H1 (cell line): Measurements from ENCODE around the gene TRAPPC12. TPM values are rescaled to one million over a fixed set of nuclear protein-coding genes. Genes with fewer than 3 reads are reported as not detected.

Experiments used
- CTCF ChIA-PET: fragments of 300-600 bp; sonication (Branson Sonifier 250); formaldehyde crosslinking; loops from one replicate; lab custom pipeline; 2021; ENCODE audit not compliant: partially characterized antibody; lab: Charles Lee
- POLR2A ChIA-PET: fragments of 300-600 bp; sonication (Branson Sonifier 250); formaldehyde crosslinking; loops from one replicate; lab custom pipeline; 2021; ENCODE audit warnings: inconsistent platforms; ENCODE audit not compliant: partially characterized antibody; lab: Charles Lee
- DNase-seq, 2 experiments: peaks; one replicate each; pipeline versions ENCODE4 v3.0.0 to v3.0.0-alpha.2; 2010 to 2022; ENCODE audit warnings: low spot score in 2 of 2, low read depth in 1 of 2, mixed read lengths in 1 of 2
- FAIRE-seq: peaks from 2 replicates; lab custom pipeline; 2011; peaks lifted over from hg19 to GRCh38; lab: Jason Lieb, UNC
- H2AFZ ChIP-seq: 2 replicates; pipeline ENCODE4 v1.8.1; 2012; ENCODE audit warnings: low read length, inconsistent platforms
- H2AK5ac ChIP-seq: 2 replicates; pipeline ENCODE4 v1.6.1; 2013; ENCODE audit warnings: low read depth, low read length
- H2BK120ac ChIP-seq: replicated peaks from 2 replicates; pipeline ENCODE3; 2013; ENCODE audit warnings: low read depth, low read length, inconsistent platforms
- H2BK12ac ChIP-seq: 2 replicates; pipeline ENCODE4 v1.6.1; 2013; ENCODE audit warnings: low read depth, low read length
- H2BK15ac ChIP-seq: 2 replicates; pipeline ENCODE4 v1.6.1; 2013; ENCODE audit warnings: low read length
- H2BK20ac ChIP-seq: 2 replicates; pipeline ENCODE4 v1.6.1; 2013; ENCODE audit warnings: low read length
- H2BK5ac ChIP-seq: 2 replicates; pipeline ENCODE4 v1.6.1; 2013; ENCODE audit warnings: low read depth, low read length
- H3K14ac ChIP-seq: 2 replicates; pipeline ENCODE4 v1.6.1; 2013; ENCODE audit warnings: inconsistent platforms; ENCODE audit not compliant: insufficient read length
- H3K18ac ChIP-seq: 2 replicates; pipeline ENCODE4 v1.6.1; 2013; ENCODE audit warnings: low read length; ENCODE audit errors: extremely low read depth
- H3K23ac ChIP-seq: 2 replicates; pipeline ENCODE4 v1.6.1; 2013; ENCODE audit warnings: inconsistent platforms; ENCODE audit not compliant: insufficient read length
- H3K23me2 ChIP-seq: 2 replicates; pipeline ENCODE4 v1.6.1; 2013; ENCODE audit warnings: low read depth, low read length
- H3K27ac ChIP-seq: 2 replicates; pipeline ENCODE4 v1.6.1; 2011; ENCODE audit warnings: low read depth, low read length, inconsistent platforms
- H3K27me3 ChIP-seq, 4 experiments: replicated peaks in 1 of 4; 1 replicate in 1 of 4; 2 replicates in 3 of 4; pipeline versions ENCODE4 v1.6.1 to v1.8.1; 2011 to 2013; ENCODE audit warnings: low read length in 3 of 4, mild to moderate bottlenecking in 3 of 4, inconsistent platforms in 2 of 4, mixed read lengths in 2 of 4, moderate library complexity in 1 of 4; ENCODE audit not compliant: control insufficient read depth in 3 of 4, insufficient read depth in 3 of 4; ENCODE audit errors: extremely low read depth in 1 of 4
- H3K36me3 ChIP-seq, 4 experiments: 2 replicates each; pipeline versions ENCODE4 v1.6.1 to v1.8.1; 2011 to 2013; ENCODE audit warnings: mild to moderate bottlenecking in 4 of 4, low read length in 3 of 4, moderate library complexity in 2 of 4, control low read depth in 1 of 4, inconsistent platforms in 1 of 4; ENCODE audit not compliant: insufficient read depth in 4 of 4, control insufficient read depth in 2 of 4
- H3K4ac ChIP-seq: replicated peaks from 2 replicates; pipeline ENCODE3; 2013; ENCODE audit warnings: low read length, low read depth, mixed read lengths, inconsistent platforms; ENCODE audit not compliant: insufficient read length
- H3K4me1 ChIP-seq, 4 experiments: replicated peaks in 1 of 4; 1 replicate in 1 of 4; 2 replicates in 3 of 4; pipeline versions ENCODE4 v1.6.1 to v1.8.1; 2011 to 2013; ENCODE audit warnings: low read length in 3 of 4, inconsistent platforms in 2 of 4, mixed read lengths in 1 of 4; ENCODE audit not compliant: insufficient read depth in 4 of 4, control insufficient read depth in 3 of 4
- H3K4me2 ChIP-seq, 2 experiments: 2 replicates each; pipeline versions ENCODE4 v1.6.1 to v1.8.1; 2011 to 2013; ENCODE audit warnings: low read depth in 2 of 2, low read length in 2 of 2, control low read depth in 1 of 2, inconsistent platforms in 1 of 2, mild to moderate bottlenecking in 1 of 2; ENCODE audit not compliant: insufficient read depth in 1 of 2
- H3K4me3 ChIP-seq, 4 experiments: fragments of 200-600, 300-600 bp in 1 of 4; sonication (generic), shearing (Covaris generic), sonication (Bioruptor Twin) in 1 of 4; 2 replicates each; pipeline versions ENCODE4 v1.5.1 to v1.8.1; 2011 to 2016; ENCODE audit warnings: low read length in 4 of 4, low read depth in 3 of 4, control low read depth in 2 of 4, inconsistent platforms in 2 of 4, mild to moderate bottlenecking in 2 of 4, mixed read lengths in 1 of 4, moderate library complexity in 1 of 4; ENCODE audit not compliant: insufficient read depth in 2 of 4; ENCODE audit errors: extremely low read depth in 1 of 4
- H3K56ac ChIP-seq: replicated peaks from 2 replicates; pipeline ENCODE3; 2013; ENCODE audit warnings: low read depth, mild to moderate bottlenecking, mixed read lengths, low read length, inconsistent platforms; ENCODE audit not compliant: insufficient read length
- H3K79me1 ChIP-seq: 2 replicates; pipeline ENCODE4 v1.6.1; 2013; ENCODE audit warnings: low read depth, low read length, control low read depth
- H3K79me2 ChIP-seq, 2 experiments: 2 replicates each; pipeline versions ENCODE4 v1.6.1 to v1.8.1; 2012 to 2013; ENCODE audit warnings: low read length in 2 of 2, mild to moderate bottlenecking in 2 of 2, inconsistent platforms in 1 of 2; ENCODE audit not compliant: insufficient read depth in 2 of 2, control insufficient read depth in 1 of 2
- H3K9ac ChIP-seq, 4 experiments: replicated peaks in 1 of 4; 1 replicate in 1 of 4; 2 replicates in 3 of 4; pipeline versions ENCODE4 v1.6.1 to v1.8.1; 2011 to 2013; ENCODE audit warnings: low read depth in 3 of 4, low read length in 3 of 4, control low read depth in 2 of 4, mild to moderate bottlenecking in 2 of 4, moderate library complexity in 2 of 4, inconsistent platforms in 1 of 4; ENCODE audit errors: extremely low read depth in 1 of 4
- H3K9me3 ChIP-seq, 2 experiments: 2 replicates each; pipeline versions ENCODE4 v1.6.1 to v1.8.1; 2012 to 2013; ENCODE audit warnings: mild to moderate bottlenecking in 2 of 2, moderate library complexity in 2 of 2, control low read depth in 1 of 2, inconsistent platforms in 1 of 2, low read depth in 1 of 2, low read length in 1 of 2, mixed read lengths in 1 of 2; ENCODE audit not compliant: insufficient read depth in 2 of 2
- H4K20me1 ChIP-seq, 2 experiments: replicated peaks in 1 of 2; 2 replicates each; pipeline versions ENCODE3 to v1.8.1; 2011 to 2013; ENCODE audit warnings: inconsistent platforms in 2 of 2, low read length in 2 of 2, mild to moderate bottlenecking in 1 of 2; ENCODE audit not compliant: insufficient read depth in 2 of 2, control insufficient read depth in 1 of 2
- H4K5ac ChIP-seq: 2 replicates; pipeline ENCODE4 v1.6.1; 2013; ENCODE audit warnings: low read length, low read depth, mixed read lengths, inconsistent platforms; ENCODE audit not compliant: insufficient read length
- H4K8ac ChIP-seq: 2 replicates; pipeline ENCODE4 v1.8.0; 2013; ENCODE audit warnings: mild to moderate bottlenecking, moderate library complexity, low read length, inconsistent platforms; ENCODE audit not compliant: insufficient read depth; ENCODE audit errors: extremely low read depth
- H4K91ac ChIP-seq: replicated peaks from 2 replicates; pipeline ENCODE3; 2013; ENCODE audit warnings: low read length, mixed read lengths, inconsistent platforms; ENCODE audit not compliant: insufficient read length
- CEBPB ChIP-seq: IDR thresholded peaks from 2 replicates; pipeline ENCODE4 v1.6.1; 2012; ENCODE audit warnings: low read depth, low read length
- RAD21 ChIP-seq, 2 experiments: IDR thresholded peaks in 1 of 2; conservative IDR thresholded peaks in 1 of 2; 2 replicates each; pipeline ENCODE4 v1.6.1; 2011; ENCODE audit warnings: low read depth in 2 of 2, low read length in 2 of 2, improper control_type of control experiment in 1 of 2, inconsistent platforms in 1 of 2, mild to moderate bottlenecking in 1 of 2, moderate library complexity in 1 of 2
- WGBS, 2 experiments: shearing (Covaris generic) in 1 of 2; methylation state at CpG; one replicate each; pipeline versions ENCODE4 v1.1.6 to v1.1.7; 2013 to 2015; ENCODE audit warnings: low lambda C conversion rate in 2 of 2, mixed read lengths in 2 of 2, inconsistent platforms in 1 of 2, low coverage in 1 of 2, missing lambda C conversion rate in 1 of 2; ENCODE audit not compliant: insufficient replicate concordance in 2 of 2, insufficient coverage in 1 of 2, insufficient read length in 1 of 2; ENCODE audit errors: extremely low coverage in 1 of 2, missing lambda C conversion rate in 1 of 2; 5-methylcytosine and 5-hydroxymethylcytosine counted together
- polyA plus RNA-seq, 7 experiments: library from polyadenylated mRNA; depleted of rRNA in 3 of 7; stranded (reverse) in 5 of 7; unstranded in 2 of 7; fragments of >200 nt in 5 of 7; fragments of 200-250 nt in 2 of 7; gene quantifications; 1 replicate in 5 of 7; 2 replicates in 1 of 7; 4 replicates in 1 of 7; pipeline versions ENCODE4 v1.2.1 to v1.2.3, GENCODE V29; 2011 to 2013; ENCODE audit warnings: missing spikeins in 2 of 7, mixed read lengths in 2 of 7
- total RNA-seq: library from RNA; stranded (reverse); fragmentation: NEBNext Ultra II Directional; extraction: Animal tissue kit (Norgen Biotek cat#: 25700); gene quantifications from 2 replicates; pipeline ENCODE4 v1.2.1, GENCODE V29; 2021
- TF ChIP-seq, protein P1 (sequence below): IDR thresholded peaks from 2 replicates; pipeline ENCODE4 v1.6.1; 2011; ENCODE audit warnings: low read length, improper control_type of control experiment
- TF ChIP-seq, protein P2 (sequence below), 3 experiments: IDR thresholded peaks; 1 replicate in 2 of 3; 2 replicates in 1 of 3; pipeline versions ENCODE4 v1.5.1 to v1.6.1; 2011; ENCODE audit warnings: low read length in 3 of 3, mild to moderate bottlenecking in 3 of 3, inconsistent platforms in 2 of 3, low read depth in 1 of 3, moderate library complexity in 1 of 3; ENCODE audit not compliant: insufficient read depth in 1 of 3; ENCODE audit errors: control extremely low read depth in 1 of 3

Gene TRAPPC12
- total and polyA plus RNA-seq, 2 of the 8 experiments (the other 6 are each of a cell fraction or from before 2014, with no cell fraction given): 35.0 to 67.3 TPM

DNA sequence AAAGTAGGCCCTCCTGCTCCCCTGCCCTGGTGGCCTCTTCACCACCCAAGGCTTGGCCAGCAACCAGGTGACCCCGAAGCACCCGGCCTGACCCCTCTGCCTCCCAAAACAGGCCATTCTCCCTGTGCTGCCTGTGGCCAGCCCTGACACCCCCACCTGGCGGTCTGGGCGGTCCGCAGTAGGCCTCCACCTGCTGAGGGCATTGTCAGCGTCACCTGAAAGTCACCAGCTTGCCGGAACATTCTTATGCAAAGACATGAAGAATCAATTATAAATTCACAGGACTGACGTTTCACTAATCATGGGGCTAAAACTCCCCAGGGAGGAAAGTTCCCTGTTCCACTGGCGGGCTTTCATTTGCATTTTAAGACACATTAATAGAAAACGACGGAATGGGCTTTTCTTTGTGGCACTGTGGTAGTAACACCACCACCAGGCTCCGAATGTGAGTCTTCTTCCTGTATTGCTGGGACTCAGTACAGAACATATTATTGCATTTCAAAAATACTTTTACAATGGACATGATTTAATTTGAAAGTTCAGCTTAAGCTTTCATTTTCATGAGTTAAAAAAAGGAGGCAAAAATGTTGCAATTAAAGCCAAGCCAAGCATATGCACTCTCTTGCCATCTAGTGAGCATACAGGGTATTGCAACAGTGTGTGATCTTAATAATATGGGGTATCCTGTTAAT lies 82.5 kb downstream of the TRAPPC12 start:
- Histone ChIP-seq H2AK5ac (no peak overlapping the region), H3K4ac (no peak overlapping the region), H3K18ac (no peak overlapping the region), H2BK15ac (no peak overlapping the region), H2BK20ac (no peak overlapping the region), H3K36me3 (peaks cover 0 to 5% (median 2%) of the 10 kb centered on the region in 4 experiments; a peak in 2 of 8 replicates), H3K14ac (no peak overlapping the region), H2BK5ac (no peak overlapping the region), H3K4me2 (peak overlapping the region in 1 of 2 experiments; percentile 23; a peak in 1 of 4 replicates), H2AFZ (no peak overlapping the region), H3K27me3 (no peaks in the 10 kb centered on the region), H4K5ac (no peak overlapping the region), H4K20me1 (peaks cover 0 to 2% of the 10 kb centered on the region in 2 experiments), H3K4me1 (peaks cover 5 to 10% (median 9%) of the 10 kb centered on the region in 4 experiments), H3K23me2 (no peaks in the 10 kb centered on the region), H2BK120ac (no peak overlapping the region), H3K23ac (no peak overlapping the region), H3K9ac (no peak overlapping the region), H3K4me3 (no peak overlapping the region; a peak in 1 of 8 replicates), H2BK12ac (no peak overlapping the region), H3K79me2 (no peaks in the 10 kb centered on the region), H4K91ac (no peak overlapping the region), H4K8ac (no peak overlapping the region), H3K56ac (no peak overlapping the region), H3K9me3 (no peaks in the 10 kb centered on the region), H3K79me1 (no peaks in the 10 kb centered on the region), H3K27ac (no peak overlapping the region)
- WGBS, 2 experiments: 60% methylated on average over 12 of the region's 12 CpGs; no CpG with 5 or more reads in 1 of the 2 experiments
- ChIA-PET POLR2A (interaction anchor here (1.2 to 1.8 kb wide), 2 partner anchors 14 to 21 kb away, joined by 3 to 4 read pairs; no protein-coding TSS in a partner anchor), CTCF (interaction anchor here (0.6 to 12.1 kb wide), 26 partner anchors 9 to 1595 kb away, joined by 3 to 152 read pairs (median 4); no protein-coding TSS in a partner anchor)
- DNase-seq (no peak), FAIRE-seq (no peak)
- TF ChIP-seq CEBPB (peak; percentile 67; the same call in 1 of the 2 replicates), RAD21 (IDR thresholded peaks at IDR 0.05 in 1 of 2, conservative IDR thresholded peaks at IDR 0.05 in 1 of 2; ENCODE audit: low read depth in 2 of 2, low read length in 2 of 2) (peak; percentile 51 to 54)
- TF ChIP-seq, protein P1, sequence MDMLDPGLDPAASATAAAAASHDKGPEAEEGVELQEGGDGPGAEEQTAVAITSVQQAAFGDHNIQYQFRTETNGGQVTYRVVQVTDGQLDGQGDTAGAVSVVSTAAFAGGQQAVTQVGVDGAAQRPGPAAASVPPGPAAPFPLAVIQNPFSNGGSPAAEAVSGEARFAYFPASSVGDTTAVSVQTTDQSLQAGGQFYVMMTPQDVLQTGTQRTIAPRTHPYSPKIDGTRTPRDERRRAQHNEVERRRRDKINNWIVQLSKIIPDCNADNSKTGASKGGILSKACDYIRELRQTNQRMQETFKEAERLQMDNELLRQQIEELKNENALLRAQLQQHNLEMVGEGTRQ: no peak; the same call in 1 of the 2 replicates
- TF ChIP-seq, protein P2, sequence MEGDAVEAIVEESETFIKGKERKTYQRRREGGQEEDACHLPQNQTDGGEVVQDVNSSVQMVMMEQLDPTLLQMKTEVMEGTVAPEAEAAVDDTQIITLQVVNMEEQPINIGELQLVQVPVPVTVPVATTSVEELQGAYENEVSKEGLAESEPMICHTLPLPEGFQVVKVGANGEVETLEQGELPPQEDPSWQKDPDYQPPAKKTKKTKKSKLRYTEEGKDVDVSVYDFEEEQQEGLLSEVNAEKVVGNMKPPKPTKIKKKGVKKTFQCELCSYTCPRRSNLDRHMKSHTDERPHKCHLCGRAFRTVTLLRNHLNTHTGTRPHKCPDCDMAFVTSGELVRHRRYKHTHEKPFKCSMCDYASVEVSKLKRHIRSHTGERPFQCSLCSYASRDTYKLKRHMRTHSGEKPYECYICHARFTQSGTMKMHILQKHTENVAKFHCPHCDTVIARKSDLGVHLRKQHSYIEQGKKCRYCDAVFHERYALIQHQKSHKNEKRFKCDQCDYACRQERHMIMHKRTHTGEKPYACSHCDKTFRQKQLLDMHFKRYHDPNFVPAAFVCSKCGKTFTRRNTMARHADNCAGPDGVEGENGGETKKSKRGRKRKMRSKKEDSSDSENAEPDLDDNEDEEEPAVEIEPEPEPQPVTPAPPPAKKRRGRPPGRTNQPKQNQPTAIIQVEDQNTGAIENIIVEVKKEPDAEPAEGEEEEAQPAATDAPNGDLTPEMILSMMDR (IDR thresholded peaks at IDR 0.05; ENCODE audit: control extremely low read depth in 1 of 3, insufficient read depth in 1 of 3, low read depth in 1 of 3, low read length in 3 of 3): peak; percentile 4 to 74 (median 45)
